Tongue (tissue), 2 donors: ENCODE measurements around the gene STARD9. TPM values are rescaled to one million over a fixed set of nuclear protein-coding genes. Genes with fewer than 3 reads are reported as not detected.
"Not testable (repeated sequence)": the region's sequence is repeated elsewhere in the genome, so short reads cannot be mapped to it uniquely, and the experiment has no call there.

Experiments
- DNase-seq: peaks from one replicate; pipeline ENCODE4 v3.0.0-alpha.2; 2015
- total RNA-seq: library from RNA; depleted of rRNA; stranded (reverse); fragments of >200 nt; gene quantifications from one replicate; pipeline ENCODE4 v1.2.3, GENCODE V29; 2014

The STARD9 gene
- total RNA-seq, 1 donor from 2014 or later: 31.1 TPM

DNA sequence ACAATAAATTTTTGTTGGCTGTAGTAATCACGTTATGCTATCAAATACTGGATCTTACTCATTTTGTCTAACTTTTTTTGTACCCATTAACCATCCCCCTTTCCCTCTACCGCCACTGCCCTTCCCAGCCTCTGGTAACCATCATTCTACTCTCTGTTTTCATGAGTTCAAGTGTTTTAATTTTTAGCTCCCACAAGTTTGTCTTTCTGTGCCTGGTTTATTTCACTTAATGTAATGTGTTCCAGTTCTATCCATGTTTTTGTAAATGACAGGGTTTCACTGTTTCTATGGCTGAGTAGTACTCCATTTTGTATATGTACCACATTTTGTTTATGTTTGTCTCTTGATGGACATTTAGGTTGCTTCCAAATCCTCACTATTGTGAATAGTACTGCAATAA is 52.1 kb downstream of the STARD9 start:
- no peak for DNase-seq

DNA sequence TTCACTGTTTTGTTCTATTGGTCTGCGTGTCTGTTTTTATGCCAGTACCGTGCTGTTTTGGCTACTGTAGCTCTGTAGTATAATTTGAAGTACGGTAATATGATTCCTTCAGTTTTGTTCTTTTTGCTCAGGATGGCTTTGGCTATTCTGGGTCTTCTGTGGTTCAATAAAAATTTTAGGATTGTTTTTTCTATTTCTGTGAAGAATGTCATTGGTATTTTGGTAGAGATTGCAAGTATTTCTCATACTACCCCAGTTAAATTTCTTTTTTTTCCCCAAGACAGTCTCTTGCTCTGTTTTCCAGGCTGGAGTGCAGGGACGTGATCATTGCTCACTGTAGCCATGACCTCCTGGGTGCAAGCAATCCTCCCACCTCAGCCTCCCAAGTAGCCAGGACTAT is 53.4 kb downstream of the STARD9 start:
- DNase-seq: no peak

DNA sequence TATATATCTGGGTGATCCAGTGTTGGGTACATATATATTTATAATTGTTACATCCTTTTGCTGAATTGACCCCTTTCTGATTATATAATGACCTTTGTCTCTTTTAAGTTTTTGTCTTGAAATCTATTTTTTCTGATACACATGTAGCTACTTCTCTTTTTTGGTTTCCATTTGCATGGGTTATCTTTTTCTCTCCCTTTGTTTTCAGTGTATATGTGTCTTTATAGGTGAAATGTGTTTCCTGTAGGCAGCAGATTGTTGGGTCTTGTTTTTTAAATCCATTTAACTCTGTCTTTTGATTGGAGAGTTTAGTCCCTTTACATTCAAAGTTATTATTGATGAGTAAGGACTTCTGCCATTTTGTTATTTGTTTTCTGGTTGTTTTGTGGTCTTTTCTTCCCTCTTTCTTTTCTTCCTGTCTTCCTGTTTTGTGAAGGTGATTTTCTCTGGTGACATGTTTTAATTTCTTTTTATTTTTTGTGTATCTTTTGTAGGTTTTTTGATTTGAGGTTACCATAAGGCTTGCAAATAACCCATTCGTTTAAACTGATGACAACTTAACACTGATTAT is 56.8 kb downstream of the STARD9 start:
- no peak for DNase-seq

DNA sequence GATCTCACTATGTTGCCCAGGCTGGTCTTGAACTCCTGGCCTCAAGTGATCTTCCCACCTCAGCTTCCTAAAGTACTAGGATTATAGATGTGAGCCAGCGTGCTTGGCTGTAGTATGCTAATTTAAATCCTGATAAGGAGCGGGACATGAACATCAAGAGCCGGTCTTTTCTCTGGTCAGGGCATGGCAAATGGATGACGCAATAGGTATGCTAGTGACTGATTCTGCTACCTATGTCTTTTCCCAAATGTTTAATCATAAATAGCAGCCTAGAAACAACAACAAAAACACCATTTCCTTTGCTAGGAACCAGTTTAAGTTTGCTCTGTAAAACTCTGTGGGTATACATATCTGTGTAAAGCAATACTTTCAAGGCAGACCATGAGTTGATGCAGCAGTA is 64.7 kb downstream of the STARD9 start:
- no peak for DNase-seq

DNA sequence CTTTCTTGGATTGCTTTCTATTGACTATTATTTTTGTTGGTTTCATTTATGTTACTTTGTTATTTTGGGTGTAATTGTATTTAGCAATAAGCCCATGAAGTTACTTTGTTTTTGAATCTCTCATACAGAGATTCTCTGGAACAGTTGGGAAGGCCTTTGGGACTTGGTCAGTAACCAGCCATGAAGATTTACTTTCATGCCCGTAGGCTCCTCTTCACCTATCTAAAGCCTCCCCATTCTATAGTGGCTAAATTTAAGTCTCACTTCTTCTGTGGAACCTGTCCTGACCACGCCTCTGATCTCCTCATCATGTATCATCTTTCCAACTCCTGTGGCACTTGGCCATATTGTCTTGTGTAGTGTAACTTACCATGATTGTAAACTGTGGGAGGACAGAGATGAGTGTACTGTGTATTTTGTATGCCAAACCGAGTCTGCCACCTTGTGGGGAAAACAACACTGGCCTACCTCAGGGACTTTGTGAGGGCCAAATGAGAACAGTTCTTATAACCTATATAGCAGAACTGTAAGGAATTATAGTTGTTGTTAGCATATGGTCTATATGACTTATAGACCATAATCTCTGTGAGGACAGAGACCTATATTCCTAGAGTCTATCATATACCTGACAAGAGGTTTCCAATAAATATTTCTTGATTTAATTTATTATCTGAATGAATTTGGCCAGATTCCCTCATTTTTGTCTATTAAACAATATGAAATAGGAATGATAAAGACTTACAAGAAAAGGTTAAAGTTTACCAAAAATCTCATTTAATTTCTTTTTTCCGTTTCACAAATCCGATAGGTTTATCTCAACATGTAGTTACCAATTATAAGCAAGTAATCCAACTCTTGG is 75.0 kb downstream of the STARD9 start:
- DNase-seq: peak; percentile 91

DNA sequence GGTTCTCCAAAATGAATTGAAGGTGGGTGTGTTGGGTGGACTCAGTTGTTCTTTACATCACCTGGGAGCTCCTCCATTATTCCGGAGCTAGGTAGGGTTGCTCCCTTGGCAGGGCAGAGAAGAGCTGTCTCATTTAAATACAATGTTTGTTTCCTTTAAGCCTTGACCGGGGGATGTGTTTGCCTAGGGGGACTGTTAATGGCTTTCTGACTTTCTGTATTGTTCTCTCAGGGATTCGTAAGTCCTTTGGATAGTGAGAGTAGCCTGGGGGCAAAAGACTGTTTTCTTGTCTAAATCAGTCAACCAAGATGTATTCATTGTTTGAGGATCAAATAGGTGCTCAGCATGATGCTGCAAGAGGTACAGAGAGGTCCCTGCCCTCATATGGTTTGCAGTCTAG is 90.4 kb downstream of the STARD9 start:
- DNase-seq: no peak

DNA sequence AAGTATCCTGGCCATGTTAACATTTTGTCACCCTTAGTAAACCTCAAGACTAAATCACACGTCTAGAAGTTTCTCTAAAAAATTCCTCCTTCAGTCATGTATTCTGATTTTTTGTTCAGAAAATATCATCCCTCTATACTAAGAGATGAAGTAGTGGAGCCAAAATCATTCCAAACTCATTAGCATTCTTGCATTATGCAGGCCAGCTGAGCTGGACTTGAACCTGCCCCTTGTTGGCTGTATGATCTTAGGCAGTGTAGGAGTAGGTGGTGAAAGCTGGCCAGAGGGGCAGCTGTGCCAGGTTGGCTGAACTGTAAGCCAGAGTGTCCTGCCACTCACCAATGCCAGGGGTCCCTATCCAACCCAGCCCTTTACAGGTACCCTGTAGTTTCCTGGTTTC is 92.4 kb downstream of the STARD9 start:
- no peak for DNase-seq

DNA sequence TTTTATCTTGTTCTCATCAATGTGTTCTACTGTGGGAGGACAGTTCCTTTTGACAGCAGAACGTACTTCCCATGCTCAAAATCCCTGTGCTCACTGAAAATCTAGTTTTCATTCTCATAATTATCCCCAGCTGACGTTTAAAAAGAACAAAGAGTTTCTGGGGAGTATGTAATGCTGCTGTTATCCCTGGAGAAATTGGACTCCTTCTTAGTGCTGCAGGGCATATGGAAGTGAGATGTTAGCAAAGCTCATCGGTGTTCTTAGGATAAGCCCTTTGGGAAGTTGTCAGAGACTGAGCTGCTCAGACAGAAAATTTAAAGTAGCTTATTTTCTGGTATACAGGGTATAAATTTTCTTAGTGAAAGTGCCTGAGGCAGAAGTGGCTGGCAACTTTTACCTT is 95.0 kb downstream of the STARD9 start:
- DNase-seq: no peak

DNA sequence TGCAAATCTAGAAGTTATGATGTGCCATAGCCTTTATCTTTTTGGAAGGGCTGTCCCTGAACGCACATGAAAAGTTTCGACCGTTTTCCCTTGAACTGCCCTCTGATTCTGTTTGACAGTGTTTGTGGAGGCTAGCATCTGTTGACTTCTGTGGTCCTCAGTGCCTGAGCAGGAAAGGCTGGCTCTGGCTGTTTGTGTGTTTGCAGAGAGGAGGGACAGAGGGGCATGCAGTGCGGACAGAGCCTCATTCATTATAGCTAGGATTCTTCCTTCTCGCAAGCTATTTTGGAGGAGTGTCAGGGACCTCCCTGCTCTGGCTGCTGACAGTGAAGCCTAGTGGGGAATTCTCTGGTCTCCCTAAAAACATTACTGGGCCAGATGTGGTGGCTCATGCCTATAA is 97.0 kb downstream of the STARD9 start:
- DNase-seq: no peak

DNA sequence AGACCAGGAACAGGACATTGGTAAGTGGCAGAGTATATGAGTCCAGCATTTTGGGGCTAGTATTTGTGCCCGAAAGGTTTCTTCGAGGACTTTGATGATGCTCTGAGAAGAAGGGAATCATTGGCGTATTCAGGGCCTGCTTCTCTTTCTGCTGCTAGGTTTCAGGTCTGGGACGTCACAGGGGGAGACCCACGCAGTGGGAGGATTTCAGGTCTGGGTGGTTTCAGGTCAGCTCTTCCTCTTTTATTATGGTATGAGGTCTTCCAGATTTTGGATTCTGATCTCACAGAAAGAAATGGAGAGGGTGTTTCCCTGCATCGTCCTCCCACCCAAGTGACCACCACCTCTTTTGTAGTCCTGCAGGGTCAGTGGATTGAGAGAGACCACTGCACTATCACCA is 99.1 kb downstream of the STARD9 start:
- no peak for DNase-seq

DNA sequence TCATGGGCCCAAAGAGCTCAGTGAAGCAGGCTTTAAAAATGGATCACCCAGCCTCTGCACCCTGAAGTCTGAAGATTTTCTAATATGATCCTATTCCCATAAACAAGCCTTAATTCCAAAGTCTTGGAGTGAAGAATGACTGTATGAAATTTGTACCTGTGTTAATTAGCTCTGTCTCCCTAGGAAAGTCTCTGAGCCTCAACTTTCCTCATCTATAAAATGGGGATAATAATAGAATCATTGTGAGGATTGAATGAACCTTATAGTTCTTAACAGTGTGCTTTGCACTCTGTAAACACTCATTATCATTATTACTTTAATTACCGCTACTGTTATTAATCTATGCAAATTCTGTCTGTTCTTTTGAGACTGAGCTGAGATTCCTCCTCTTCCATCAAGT is 99.6 kb downstream of the STARD9 start:
- DNase-seq: no peak

DNA sequence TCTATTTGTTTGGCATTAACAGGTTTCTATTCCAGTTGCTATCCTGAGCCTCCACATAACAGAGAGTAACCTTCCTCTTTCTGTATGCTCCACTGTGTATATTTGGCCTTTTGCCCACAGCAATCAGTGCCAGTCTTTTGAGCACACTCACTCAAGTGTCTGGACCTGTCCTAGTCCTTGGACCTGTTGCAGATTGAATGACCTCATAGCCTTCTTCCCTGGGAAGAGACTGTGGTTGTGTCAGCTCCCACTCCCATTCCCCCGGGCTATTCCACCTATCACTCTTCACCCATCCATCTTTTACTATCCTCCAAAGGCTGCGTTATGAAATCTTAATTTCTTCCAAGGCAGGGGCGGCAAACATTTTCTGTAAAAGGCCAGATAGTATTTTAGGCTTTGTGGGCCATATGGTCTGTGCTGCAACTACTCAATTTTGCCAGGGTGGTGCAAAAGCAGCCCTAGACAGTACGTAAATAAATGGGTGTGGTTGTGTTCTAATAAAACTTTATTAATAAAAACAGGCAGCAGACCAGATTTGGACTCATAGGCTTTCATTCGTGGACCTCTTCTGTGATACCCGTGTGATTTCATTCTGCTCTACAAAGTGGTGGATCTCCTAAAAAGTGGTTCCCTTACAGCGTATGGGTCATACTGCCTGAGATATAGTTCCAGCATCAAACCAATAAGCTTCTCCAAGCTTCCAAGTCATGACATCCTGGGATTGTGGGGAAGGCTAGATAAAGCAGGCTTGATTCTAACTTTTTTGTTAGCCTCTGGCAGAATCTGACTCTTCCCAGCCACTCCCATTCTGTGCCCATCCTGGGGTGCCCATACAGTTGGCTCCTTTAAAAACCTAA is 104.1 kb downstream of the STARD9 start:
- DNase-seq: peak; percentile 2

DNA sequence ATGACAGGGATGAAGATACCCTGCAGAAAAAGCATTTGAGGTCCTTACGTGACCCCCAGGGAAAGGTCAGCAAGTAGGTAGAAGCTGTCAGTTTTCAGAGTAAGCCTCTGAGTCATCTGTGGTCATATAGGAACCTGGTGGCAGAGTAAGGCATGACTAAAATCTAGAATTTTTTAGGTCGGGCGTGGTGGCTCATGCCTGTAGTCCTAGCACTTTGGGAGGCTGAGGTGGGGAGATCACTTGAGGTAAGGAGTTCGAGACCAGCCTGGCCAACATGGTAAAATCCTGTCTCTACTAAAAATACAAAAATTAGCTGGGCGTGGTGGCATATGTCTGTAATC is 104.7 kb downstream of the STARD9 start:
- not testable (repeated sequence) for DNase-seq

DNA sequence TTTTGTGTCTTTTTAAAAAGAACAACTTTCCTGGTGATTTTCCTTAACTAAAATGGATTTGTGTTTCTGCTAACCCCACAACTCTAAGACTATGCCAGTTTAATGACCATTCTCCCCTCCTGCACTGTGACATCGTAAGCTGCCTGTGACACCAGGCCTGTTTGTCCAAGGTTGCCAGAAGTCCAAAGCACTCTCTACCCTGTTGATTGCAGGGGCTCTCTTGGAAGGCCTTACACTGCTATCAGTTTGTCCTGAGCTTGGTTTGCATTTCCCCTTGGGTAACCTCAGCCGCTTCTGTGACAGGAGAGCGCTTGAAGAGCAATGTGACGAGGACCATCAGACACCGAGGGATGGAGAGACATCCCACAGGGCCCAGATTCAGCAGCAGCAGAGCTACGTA is 105.7 kb downstream of the STARD9 start:
- DNase-seq: no peak

DNA sequence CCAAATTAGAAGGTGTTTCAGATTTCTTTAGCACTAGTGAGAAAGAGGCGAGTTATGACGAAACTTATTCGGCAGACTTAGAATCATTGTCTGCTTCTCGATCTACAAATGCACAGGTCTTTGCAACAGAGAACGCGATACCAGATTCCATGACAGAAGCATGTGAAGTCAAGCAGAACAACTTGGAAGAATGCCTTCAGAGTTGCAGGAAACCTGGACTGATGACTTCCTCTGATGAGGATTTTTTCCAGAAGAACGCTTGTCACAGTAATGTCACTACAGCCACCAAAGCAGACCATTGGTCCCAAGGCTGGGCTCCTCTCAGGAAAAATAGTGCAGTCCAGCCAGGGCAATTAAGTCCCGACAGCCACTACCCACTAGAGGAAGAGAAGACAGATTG is 110.9 kb downstream of the STARD9 start:
- no peak for DNase-seq

DNA sequence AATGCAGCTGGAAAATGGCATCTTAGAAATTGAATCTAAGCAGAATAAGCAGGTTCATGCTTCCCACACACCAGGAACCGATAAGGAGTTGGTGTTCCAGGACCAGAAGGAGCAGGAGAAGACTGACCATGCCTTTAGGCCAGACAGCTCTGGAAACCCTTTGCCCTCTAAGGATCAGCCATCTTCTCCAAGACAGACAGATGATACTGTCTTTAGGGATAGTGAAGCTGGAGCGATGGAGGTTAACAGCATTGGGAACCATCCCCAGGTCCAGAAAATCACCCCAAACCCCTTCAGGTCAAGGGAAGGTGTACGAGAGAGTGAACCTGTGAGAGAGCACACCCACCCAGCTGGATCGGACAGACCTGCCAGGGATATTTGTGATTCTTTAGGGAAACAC is 112.3 kb downstream of the STARD9 start:
- DNase-seq: no peak

DNA sequence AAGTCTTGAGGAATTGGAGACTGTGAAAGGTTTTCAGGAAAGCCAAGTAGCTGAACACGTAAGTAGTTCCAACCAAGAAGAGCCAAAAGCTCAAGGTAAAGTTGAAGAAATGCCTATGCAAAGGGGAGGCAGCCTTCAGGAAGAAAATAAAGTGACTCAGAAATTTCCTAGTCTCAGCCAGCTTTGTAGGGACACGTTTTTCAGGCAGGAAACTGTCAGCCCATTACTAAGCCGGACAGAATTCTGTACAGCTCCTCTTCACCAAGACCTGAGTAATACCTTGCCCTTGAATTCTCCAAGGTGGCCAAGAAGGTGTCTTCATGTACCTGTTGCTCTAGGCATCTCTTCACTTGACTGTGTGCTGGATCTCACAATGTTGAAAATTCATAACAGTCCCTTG is 112.9 kb downstream of the STARD9 start:
- no peak for DNase-seq

DNA sequence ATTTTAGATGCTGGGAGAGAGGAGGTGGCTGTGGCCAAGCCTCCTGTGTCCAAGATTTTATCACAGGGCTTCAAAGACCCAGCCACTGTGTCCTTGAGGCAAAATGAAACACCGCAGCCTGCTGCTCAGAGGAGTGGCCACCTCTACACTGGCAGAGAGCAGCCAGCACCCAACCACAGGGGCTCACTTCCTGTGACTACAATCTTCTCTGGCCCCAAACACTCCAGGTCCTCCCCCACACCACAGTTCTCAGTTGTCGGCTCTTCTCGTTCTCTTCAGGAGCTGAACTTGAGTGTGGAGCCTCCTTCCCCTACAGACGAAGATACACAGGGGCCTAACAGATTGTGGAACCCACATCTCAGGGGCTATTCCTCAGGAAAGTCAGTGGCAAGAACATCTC is 115.9 kb downstream of the STARD9 start:
- no peak for DNase-seq

DNA sequence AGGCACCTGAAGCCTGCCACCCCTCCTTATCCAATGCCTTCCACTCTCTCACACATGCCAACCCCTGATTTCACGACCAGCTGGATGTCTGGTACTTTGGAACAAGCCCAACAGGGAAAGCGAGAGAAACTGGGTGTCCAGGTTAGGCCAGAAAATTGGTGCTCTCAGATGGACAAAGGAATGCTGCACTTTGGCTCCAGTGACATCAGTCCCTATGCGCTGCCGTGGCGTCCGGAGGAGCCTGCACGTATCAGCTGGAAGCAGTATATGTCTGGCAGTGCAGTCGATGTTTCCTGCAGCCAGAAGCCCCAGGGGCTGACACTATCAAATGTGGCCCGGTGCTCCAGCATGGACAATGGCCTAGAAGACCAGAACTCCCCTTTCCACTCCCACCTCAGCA is 116.4 kb downstream of the STARD9 start:
- no peak for DNase-seq

DNA sequence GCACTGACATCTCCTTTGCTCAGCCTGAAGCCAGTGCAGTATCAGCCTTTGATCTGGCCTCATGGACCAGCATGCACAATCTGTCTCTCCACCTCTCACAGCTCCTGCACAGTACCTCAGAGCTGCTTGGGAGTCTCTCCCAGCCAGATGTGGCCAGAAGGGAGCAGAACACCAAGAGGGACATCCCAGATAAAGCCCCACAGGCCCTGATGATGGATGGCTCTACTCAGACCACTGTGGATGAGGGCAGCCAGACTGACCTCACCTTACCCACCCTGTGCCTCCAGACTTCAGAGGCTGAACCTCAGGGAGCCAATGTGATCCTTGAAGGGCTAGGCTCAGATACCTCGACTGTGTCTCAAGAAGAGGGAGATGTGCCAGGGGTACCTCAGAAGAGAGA is 117.1 kb downstream of the STARD9 start:
- no peak for DNase-seq

DNA sequence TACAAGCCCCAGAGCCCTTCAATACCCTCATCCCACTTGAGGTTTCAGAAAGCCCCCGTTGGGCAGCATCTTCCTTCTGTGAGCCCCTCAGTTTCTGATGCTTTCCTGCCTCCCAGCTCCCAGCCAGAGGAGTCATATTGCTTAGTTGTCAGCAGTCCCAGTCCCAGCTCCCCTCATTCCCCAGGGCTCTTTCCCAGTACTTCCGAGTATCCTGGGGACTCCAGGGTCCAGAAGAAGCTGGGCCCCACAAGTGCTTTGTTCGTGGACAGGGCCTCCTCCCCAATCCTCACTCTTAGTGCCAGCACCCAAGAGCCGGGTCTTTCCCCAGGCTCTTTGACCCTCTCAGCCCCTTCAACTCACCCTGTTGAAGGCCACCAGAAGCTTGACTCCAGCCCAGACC is 117.6 kb downstream of the STARD9 start:
- DNase-seq: no peak

DNA sequence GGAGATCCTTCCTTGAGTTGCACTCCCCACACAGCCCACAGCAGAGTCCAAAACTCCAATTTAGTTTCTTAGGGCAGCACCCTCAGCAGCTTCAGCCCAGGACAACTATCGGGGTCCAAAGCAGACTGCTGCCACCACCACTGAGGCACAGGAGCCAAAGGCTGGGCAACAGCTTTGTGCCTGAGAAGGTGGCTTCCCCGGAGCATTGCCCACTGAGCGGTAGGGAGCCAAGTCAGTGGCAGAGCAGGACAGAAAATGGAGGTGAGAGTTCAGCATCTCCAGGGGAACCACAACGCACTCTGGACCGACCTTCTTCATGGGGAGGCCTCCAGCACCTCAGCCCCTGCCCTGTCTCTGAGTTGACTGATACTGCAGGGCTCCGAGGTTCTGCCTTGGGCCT is 118.1 kb downstream of the STARD9 start:
- no peak for DNase-seq

DNA sequence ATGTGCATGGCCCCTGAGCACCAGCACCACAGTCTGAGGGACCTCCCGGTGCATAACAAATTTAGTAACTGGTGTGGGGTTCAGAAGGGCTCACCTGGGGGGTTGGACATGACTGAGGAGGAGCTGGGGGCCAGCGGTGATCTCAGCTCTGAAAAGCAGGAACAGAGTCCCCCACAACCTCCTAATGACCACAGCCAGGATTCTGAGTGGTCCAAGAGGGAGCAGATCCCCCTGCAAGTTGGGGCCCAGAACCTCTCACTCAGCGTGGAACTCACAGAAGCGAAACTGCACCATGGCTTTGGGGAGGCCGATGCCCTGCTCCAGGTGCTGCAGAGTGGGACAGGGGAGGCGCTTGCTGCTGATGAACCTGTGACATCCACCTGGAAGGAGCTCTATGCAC is 118.5 kb downstream of the STARD9 start:
- no peak for DNase-seq

DNA sequence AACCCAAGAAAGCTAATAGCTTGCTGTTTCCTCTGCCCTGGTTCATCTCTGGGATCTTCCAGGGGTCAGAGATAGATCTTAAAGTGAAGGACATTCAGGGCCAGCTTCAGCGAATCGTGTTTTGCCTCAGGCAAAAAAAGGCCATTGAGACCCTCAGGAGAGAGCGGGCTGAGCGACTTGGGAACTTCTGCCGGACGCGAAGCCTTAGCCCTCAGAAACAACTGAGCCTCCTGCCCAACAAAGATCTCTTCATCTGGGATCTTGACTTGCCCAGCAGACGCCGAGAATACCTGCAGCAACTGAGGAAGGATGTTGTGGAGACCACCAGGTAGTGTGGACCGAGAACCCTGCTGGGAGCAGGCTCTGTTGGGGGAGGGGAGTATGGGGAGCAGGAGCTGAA is 119.0 kb downstream of the STARD9 start:
- DNase-seq: no peak
